Stimulated activated CD8-positive, alpha-beta memory T cell treated with anti-CD3 and anti-CD28 coated beads, Interleukin-4, amount 100 ng/mL, for 1 hour (primary cell): ENCODE results near the gene ZBTB7C.

Source experiments
- DNase-seq, 2 donors: peaks; one replicate each; pipeline ENCODE4 v3.0.0-alpha.2; 2020; ENCODE audit warnings: low read depth in 2 of 2, low spot score in 1 of 2

The ZBTB7C gene

DNA sequence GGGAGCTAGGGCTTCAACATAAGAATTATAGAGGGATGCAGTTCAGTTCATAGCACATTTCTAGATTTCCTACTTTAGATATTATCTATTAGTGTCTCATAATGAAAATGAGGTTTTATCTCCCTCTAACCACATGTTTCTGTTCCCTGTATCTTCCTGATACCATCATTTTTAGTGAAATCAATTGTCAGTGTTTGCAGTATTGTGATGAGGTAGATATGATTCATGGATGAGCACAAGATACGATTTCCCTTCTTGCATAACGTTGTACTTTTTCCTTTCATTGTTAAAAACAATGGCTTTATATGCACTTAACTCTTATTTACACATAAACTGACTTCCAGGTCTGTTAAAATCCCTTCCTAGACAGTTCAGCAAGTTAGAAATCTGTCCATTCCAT, 211.4 kb downstream of the ZBTB7C start:
- DNase-seq, result no peak

DNA sequence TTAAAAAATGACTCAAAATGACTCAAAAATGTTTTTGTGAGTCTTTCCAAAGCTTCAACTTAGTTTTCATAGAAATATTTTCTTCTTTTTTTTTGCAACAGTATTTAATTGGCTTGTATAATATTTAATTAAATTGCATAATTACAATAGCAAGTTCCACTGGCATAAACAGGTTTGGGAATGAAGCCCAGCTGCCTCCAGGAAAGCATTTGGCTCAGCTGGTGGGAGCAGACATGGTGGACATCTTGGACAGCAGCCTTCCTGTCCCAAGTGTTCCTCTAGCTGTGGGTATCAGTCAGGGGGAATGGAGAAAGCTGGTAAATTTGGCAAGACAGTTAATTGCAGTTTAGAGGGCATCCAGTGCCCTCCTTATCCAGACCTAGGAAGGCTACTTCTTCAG, 213.4 kb downstream of the ZBTB7C start:
- DNase-seq, result no peak

DNA sequence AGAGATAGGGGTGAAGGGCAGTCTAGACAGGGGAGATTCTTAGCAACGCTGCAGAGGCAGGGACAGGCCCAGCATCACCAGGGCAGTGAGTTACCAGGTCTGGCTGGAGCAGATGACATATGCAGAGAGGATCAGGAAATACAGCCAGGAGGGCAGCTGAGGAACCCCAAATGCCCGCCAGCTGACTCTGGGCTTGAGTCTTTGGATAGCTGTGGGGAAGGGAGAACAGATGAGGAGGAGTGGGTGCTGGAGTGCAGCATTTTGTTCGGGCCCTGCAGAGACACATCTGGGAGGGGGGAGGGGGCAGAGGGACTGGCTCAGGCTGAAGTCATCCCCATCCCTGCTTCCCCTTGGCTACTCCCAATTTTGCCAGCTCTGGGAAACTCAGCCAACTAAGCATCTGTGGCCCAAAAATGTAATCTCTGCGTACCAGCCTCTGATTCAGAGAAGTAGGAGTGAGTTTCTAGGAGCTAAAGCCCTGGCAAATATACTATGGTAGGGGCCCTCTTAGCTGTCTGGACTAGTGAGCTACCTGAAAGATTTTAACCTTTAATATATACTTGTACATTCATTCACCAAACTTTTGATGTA, 214.5 kb downstream of the ZBTB7C start:
- no peak for DNase-seq

DNA sequence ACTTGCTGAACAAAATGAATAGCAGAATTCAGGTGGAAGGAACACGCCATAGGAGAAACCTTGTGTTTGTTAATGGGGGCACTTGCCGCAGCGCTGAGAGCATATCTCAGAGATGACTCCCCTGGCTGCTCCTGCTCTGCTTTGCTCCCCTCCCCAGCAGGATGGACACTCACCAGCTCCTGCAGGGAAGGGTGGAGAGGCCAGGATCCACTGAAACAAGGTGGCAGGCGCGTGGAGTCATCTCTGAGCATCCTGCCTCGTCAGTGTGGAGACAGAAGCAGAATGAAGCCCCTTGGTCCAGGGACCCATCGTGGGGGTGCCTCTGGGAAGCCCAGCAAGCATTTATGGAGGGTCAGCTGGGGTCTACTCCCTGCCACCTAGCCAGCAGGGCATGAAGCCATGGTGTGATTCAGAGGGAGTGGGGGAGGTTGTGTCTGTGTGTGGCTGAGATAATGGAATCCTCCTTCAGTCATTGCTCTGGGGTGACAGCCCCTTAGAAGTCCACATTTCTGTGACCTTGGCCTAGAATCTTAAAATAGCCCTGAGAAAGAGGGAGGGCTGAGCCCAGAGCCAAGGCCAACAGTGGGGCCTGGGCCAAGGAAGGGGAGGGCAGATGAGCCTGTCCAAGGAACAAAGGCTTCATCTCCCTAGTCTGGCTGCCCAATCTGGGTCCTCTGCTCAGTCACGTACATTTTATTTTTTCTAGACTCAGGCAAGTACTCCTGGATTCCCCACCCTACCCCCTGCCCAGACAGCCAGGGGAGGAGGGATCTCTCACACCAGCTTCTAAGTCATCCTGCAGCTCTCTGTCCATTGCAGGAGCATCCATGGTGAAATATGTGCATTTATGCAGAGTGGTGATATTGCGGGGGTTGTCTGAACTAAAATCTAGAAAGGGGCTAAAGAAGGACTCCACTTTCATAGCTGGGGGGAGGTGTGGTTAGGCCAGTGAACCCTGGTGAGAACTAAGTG, 215.4 kb downstream of the ZBTB7C start:
- DNase-seq, result no peak

DNA sequence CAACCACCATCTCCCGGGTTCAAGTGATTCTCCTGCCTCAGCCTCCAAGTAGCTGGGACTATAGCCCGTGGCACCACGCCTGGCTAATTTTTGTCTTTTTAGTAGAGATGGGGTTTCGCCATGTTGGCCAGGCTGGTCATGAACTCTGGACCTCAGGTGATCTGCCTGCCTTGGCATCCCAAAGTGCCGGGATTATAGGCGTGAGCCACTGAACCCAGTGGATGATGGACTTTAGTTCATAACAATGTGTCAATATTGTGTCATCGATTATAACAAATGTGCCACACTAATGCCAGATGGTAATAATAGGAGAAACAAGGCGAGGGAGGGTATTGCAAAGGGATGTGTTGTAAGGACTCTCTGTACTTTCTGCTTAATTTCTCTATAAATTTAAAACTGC, 216.6 kb downstream of the ZBTB7C start:
- DNase-seq, result no peak

DNA sequence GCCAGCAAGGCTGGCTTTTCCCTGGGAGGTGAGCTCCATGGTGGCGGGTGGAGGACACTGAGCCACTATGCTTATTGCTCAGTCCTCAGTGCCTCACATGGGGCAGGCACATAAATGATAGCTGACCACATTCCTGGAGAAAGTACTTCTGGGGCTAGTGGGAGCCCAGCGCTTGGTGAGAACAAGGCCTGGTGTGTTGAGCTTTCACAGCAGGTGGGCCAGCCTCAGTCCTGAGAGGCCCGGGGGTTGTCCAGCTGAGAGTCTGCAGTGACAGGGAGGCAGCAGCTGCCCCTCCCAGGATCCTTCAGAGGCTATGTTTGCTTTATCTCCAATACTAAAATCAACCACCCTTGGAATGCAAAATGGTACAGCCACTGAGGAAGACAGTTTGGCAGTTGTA, 217.7 kb downstream of the ZBTB7C start:
- DNase-seq, result no peak

DNA sequence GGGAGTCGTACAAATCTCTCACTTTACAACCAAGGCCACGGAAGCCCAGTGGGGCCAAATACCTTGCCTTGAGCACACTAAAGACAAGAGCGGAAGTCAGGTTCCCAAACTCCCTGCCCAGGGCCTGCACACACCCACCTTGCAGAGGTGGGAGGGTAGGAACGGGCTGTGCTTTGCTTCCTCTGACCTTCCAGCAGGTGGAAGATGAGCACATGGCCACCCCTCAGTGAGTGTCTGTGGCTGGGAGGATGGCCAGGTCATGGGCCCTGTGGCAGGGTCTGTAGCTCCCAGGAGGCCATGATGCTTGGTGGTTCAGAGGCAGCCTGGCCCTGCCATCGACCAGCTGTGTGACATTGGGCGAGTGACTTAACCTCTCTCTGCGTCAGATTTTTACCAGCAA, 218.2 kb downstream of the ZBTB7C start:
- no peak for DNase-seq

DNA sequence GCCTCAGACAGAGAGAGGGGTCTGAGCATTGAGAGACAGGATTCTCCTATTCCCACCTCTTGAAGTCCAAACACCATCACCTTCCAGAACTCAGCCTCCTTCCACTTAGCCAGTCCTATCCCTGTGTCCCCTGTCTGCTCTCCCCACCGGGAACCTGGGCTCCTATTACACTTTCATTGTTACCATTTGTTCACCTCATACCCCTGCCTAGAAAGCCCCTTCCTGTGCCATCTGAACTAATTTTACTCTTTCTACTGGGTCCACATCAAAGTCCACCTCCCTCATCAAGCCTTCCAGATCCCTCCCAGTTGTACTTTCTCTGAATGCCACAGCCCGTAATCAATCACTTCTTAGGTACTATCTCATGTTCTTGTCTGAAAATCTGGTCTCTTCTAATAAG, 220.6 kb downstream of the ZBTB7C start:
- no peak for DNase-seq

DNA sequence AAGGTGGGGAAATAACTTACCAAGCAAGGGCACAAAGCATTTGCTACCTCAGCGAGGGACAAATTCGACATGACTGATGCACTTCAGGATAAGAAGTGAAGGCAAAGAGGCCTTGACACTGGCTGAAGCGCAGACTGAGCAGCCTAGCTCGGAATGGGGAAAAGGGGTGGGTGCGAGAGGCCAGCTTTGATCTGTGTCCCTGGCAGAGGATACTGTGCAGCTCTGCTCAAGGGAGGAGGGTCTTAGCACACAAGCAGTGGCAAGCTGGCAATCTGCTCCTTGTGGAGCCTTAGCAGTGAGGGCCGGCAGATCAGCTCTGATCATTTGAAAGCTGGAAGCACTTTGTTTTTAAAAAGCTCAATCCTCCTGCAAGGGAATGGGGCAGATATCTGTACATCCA, 222.3 kb downstream of the ZBTB7C start:
- no peak for DNase-seq

DNA sequence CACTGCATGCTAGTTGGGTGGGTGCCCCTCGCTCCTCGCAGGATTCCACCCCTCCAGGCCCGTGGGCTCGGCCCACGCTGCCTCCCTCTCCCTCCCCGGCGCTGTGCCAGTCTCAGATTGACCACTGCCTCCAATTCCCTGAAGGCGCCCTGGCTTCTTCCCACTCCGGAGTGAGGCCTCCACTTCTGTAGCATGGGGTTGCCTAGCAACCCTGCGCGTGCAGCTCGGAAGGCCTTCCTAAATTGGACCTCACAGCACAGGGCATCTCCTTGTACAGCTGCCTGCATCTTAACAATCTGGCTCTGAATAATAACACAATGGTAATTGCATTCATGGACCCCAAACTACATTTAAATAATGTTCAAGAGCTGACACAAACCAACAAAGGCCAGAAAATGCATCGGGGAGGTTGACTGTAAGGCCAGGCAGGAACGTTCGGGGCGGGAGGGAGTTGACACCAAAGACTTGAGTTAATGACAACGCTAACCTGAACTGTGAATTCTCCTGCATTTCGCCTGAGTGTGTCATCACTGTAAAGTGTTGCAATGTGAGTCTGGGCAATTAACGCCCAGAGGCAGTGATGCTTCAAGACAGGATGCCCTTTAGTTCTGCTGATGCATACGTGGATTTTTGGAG, 222.9 kb downstream of the ZBTB7C start:
- no peak for DNase-seq

DNA sequence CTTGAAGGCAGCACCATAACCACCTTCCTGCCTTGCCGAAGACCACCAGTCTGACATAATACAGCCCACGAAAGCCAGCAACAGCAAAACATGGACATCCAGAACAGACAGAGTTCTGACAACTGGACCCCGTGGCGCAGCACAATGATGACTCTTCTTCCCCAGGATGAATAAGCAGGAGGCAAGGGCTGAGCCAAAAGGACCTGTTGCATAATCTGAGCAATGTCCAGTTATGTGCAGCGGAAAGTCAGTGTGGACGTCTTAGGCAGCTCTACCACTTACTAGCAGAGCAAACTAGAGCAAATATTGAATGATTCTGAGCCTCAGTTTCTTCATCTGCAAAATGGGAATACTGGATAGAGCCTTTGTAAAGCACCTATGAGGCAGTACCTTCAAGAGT, 225.1 kb downstream of the ZBTB7C start:
- no peak for DNase-seq

DNA sequence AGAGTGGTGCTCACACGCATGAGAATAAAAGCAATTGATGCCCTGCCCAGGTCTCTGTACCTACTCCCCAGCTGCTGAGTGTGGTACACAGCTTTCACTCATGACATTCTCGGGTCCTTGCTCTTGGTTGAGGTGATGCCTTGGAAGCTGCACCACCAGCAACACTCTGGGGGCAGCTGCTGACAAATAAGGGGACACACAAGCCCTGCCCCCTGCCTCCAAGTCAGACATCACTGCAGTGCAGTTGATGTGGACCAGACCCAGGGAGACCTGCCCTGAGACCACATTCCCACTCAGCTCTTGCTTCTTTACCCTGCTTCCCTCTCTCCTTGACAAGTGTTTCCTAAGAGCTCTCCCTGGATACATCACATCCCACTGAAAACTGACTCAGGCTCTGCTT, 225.6 kb downstream of the ZBTB7C start:
- no peak for DNase-seq

DNA sequence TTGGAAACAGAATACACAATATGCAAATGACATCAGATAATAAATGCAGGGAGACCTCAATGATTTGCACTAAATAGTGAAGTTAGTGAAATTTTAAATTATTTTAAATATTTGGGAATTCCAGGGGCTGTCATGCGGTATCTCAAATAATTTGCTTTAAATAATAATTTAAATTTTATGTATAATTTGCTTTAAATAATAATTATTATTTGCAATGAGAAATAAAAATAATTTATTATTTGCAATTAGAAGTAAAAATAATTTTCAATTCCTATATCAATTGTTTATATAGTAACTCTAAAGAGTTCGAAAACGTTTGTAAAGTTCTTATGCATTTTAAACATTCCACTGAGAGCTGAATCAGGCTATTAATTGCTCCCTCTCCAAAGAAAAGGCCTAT, 226.4 kb downstream of the ZBTB7C start:
- DNase-seq, result no peak

DNA sequence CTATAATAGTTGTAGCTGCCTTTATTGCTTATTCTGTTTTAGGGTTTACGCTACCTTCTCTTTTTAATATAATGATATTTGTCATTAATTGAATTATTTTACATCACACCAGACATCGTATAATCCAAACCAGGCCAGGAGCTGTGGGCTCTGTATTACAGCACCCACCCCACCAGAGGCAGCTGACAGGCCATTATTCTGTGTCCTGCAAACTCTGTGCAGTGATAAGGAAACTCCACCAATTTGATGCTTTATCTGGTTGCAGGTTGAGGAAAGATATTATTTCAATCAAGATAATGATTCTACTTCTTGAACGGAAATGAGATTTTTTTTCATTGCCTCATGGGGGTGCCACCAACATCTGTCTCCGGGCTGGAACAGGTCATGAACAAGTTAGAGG, 227.3 kb downstream of the ZBTB7C start:
- DNase-seq, result no peak

DNA sequence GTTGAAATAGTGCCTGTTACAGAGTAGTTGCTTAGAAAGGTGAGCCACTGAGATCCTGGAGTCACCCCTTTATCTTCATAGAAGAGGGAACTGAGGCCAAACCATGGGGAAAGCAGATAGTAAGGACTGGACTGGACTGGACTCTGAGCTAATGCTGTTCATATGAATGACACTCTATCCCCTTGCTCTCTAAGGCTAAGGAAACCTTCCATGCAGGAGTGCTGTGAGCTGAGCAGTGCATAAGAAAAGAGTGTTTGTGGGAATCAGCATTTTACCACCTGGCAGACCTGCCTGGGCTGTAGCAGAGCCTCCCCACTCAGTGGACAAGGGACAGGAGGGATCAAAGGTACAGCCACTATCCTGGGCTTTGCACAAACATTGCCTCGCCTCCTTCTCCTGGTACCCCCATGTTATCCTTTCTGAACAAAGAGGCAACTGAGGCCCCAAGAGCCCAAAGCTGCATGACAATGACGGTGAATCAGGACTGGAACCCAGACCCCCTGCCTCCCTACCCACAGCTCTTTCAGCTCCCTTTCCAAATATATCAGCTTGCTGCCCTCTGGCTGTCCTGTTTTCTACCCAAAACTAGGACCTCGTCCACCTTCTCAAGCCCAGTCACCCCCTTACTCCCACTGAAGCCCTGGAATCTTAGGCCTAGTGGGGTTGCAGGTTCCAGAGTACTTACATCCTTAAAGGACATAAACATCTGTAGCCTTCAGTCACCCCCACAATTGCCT, 227.9 kb downstream of the ZBTB7C start:
- DNase-seq, result no peak

DNA sequence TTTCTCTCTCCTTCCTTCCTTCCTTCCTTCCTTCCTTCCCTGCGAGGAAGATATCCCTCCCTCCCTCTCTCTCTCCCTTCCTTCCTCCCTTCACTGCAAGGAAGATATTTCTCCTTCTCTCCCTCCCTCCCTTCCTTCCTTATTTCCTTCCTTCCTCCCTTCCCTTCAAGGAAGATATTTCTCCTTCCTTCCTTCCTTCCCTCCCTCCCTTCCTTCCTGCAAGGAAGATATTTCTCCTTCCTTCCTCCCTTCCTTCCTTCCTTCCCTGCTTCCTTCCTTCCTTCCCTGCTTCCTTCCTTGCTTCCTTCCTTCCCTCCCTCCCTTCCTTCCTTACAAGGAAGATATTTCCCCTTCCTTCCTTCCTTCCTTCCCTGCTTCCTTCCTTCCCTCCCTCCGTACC, 229.5 kb downstream of the ZBTB7C start:
- no peak for DNase-seq

DNA sequence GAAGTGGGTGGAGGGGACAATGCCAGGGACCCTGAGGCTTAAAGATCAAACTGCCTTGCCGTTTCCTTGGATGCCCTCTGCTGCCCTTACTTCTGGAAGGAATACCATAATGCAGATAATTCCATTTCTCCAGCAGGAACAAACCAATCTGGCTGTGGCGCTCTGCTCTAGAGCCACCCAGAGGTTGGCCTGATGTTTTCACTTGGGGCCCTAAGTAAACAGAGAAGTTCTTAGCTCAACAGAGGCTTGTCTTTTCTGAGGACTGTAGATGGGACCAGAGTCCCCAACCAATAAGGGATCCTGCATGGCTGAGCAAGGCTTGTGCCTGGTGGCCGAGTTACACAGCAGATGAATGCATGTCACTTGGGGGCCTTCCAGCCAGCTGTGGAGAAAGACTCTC, 230.2 kb downstream of the ZBTB7C start:
- DNase-seq, result no peak

DNA sequence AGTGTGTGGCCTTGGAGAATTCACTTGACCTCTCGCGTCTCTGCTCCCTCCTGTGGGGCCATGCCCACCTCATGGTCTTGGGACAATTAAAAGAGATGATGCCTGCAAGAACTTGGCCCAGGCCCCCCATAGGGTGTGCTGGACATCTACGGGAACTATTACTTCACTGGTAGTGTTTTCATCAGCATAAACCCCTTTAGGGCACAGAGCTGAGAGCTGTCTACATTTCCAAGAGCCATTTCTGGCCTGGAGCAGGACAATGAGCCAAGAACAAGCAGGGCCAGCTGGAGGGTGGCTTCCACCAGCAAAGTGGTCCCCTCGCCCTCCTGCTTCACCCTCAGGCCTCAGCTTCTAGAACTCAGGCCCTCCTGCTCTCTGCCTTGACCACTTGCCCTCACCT, 232.3 kb downstream of the ZBTB7C start:
- no peak for DNase-seq

DNA sequence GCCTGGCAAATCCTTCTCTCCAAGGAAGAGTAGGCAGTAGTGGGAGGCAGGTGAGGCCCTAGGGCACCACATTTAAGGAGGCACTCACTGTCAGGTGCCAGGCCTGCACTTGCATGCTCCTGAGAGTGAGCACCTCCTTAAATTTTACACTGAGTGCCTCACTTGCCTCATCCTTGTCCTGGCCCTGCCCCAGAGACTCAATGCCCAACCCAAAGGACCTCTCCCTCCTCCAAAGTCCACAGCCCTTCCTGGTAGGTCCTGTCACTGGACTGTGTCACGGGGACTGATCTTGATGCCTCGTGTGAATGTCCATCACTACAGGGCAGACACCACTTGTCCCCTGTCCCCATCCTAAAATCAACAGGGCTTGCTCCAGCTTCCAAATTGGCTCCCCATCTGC, 235.6 kb downstream of the ZBTB7C start:
- no peak for DNase-seq

DNA sequence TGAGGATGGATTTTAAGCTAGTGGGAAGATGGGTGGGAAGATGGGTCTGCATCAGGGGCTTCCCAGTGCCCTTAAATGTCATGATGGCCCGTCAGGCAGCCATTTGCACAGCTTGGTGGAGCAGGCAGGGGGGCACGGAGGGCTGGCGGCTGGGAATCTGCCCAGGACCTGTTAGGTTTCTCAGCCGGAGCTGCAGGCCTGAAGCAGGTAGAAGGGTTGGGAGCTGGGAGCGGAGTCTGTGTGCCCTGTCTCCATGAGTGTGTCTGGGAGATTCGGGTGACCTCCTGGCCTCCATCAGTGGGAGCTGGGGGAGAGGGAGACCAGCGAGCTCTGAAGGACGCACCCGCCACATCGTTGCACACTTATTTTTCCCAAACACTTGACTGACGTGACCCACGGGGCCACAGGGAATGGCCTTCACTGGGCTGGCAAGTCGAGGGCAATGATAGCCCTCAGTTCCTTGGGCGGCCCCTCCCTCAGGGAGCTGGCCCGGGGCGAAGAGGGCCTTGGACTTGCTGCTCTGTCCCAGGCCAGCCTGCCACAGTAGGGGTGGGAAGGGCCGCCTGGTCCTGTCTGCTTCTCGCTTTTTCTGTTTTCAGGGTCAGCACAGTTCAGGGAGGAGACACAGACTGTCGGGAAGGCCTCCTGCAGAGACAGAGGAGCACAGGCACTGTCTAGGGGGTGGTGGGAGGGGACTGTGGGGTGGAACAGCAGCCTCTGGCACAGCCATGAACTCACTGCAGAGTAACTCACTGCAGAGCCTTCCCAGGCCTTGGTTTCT, 236.8 kb downstream of the ZBTB7C start:
- no peak for DNase-seq
